Kidney (tissue), 14 donors: Measurements from ENCODE around the gene HIGD1C. TPM values are rescaled to one million over a fixed set of nuclear protein-coding genes. Genes with fewer than 3 reads are reported as not detected.

Experiments used
- DNase-seq, 5 donors: peaks; one replicate each; pipeline ENCODE4 v3.0.0-alpha.2; 2013 to 2020
- FAIRE-seq: peaks from 2 replicates; lab custom pipeline; 2012; peaks lifted over from hg19 to GRCh38; lab: Jason Lieb, UNC
- H3K27ac ChIP-seq, 2 donors: one replicate each; pipeline ENCODE4 v1.7.0; 2013; ENCODE audit warnings: low read depth in 2 of 2, low read length in 2 of 2, inconsistent platforms in 1 of 2
- H3K27me3 ChIP-seq: one replicate; pipeline ENCODE4 v1.7.1; 2013; ENCODE audit warnings: low read length, inconsistent platforms; ENCODE audit not compliant: control insufficient read depth, insufficient read depth
- H3K36me3 ChIP-seq, 3 donors: one replicate each; pipeline versions ENCODE4 v1.7.0 to v1.7.1; 2013; ENCODE audit warnings: low read length in 3 of 3, control low read depth in 1 of 3, inconsistent platforms in 1 of 3; ENCODE audit not compliant: insufficient read depth in 3 of 3, control insufficient read depth in 2 of 3
- H3K4me1 ChIP-seq, 3 donors: one replicate each; pipeline versions ENCODE4 v1.7.0 to v1.7.1; 2013; ENCODE audit warnings: low read length in 3 of 3, inconsistent platforms in 1 of 3, low read depth in 1 of 3; ENCODE audit not compliant: control insufficient read depth in 2 of 3, insufficient read depth in 2 of 3
- H3K4me3 ChIP-seq, 3 donors: one replicate each; pipeline versions ENCODE4 v1.7.0 to v1.8.1; 2013; ENCODE audit warnings: low read length in 3 of 3, control low read depth in 1 of 3, inconsistent platforms in 1 of 3
- H3K9ac ChIP-seq, 3 donors: one replicate each; pipeline versions ENCODE4 v1.7.0 to v1.7.1; 2013; ENCODE audit warnings: low read length in 3 of 3, control low read depth in 1 of 3, inconsistent platforms in 1 of 3
- H3K9me3 ChIP-seq, 3 donors: one replicate each; pipeline versions ENCODE4 v1.7.0 to v1.7.1; 2013; ENCODE audit warnings: low read length in 3 of 3, control low read depth in 1 of 3, inconsistent platforms in 1 of 3; ENCODE audit not compliant: control insufficient read depth in 2 of 3, insufficient read depth in 1 of 3
- intact Hi-C: fragments of 100-400 bp; cut with DNase I; formaldehyde crosslinking; loops from one replicate; pipeline ENCODE4 v1.11.1; 2022
- polyA plus RNA-seq: library from polyadenylated mRNA; stranded (reverse); fragments of 350-450 nt; fragmentation: Illumina TruSeq; extraction: RNeasy Lipid Tissue Mini Kit (QIAGEN cat#74804); gene quantifications from one replicate; pipeline ENCODE4 v1.2.3, GENCODE V29; 2014; ENCODE audit warnings: low read depth, low replicate concordance; ENCODE audit not compliant: insufficient read depth
- total RNA-seq: library from RNA; stranded (reverse); fragmentation: NEBNext Ultra II Directional; extraction: Animal tissue kit (Norgen Biotek cat#: 25700); gene quantifications from one replicate; pipeline ENCODE4 v1.2.1, GENCODE V29; 2021
- TF ChIP-seq, protein P1 (sequence below): IDR thresholded peaks from 3 replicates; pipeline ENCODE4 v1.5.1; 2012; ENCODE audit warnings: mild to moderate bottlenecking, moderate library complexity, borderline replicate concordance; ENCODE audit not compliant: insufficient read depth; ENCODE audit errors: extremely low read depth
- donor health status: control.
- donor health status: control.
- donor health status: control.
- donor health status: control.
- donor health status: control.
- donor health status: DM: yes; HTN: yes; CAD: no.
- donor health status: Normal renal cell carcinoma (clear cell type).

The HIGD1C gene
- total and polyA plus RNA-seq, 2 donors from 2014 or later = not detected

DNA sequence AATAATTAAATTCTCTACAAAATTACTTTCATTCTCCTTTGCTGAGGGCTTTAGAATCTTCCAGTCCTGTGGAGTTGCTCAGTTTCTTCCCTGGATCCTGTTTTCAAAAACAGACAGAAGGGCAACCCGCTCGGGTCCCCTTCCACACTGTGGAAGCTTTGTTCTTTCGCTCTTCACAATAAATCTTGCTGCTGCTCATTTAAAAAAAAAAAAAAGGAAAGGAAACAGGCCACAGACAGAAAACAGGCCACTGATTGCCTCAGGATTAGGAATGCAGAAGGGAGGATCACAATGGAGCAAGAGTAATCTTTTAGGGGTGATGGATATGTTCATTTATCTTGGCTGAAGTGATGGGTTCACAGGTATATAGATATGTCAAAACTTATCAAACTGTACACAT is 29.5 kb upstream of the HIGD1C start:
- H3K36me3 ChIP-seq = no peaks in the 10 kb centered on the region
- H3K9me3 ChIP-seq = no peaks in the 10 kb centered on the region
- H3K27ac ChIP-seq = peak overlapping the region; percentile 33 to 57
- peak overlapping the region in 1 of 3 donors; percentile 16 for H3K9ac ChIP-seq
- peak overlapping the region in 1 of 3 donors; percentile 20 for H3K4me3 ChIP-seq
- H3K27me3 ChIP-seq = no peaks in the 10 kb centered on the region
- TF ChIP-seq, protein P1, sequence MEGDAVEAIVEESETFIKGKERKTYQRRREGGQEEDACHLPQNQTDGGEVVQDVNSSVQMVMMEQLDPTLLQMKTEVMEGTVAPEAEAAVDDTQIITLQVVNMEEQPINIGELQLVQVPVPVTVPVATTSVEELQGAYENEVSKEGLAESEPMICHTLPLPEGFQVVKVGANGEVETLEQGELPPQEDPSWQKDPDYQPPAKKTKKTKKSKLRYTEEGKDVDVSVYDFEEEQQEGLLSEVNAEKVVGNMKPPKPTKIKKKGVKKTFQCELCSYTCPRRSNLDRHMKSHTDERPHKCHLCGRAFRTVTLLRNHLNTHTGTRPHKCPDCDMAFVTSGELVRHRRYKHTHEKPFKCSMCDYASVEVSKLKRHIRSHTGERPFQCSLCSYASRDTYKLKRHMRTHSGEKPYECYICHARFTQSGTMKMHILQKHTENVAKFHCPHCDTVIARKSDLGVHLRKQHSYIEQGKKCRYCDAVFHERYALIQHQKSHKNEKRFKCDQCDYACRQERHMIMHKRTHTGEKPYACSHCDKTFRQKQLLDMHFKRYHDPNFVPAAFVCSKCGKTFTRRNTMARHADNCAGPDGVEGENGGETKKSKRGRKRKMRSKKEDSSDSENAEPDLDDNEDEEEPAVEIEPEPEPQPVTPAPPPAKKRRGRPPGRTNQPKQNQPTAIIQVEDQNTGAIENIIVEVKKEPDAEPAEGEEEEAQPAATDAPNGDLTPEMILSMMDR = no peak
- no peak for FAIRE-seq
- H3K4me1 ChIP-seq = peaks cover 0 to 12% (median 8%) of the 10 kb centered on the region in 3 donors
- peak in 2 of 5 donors; percentile 3 to 61 for DNase-seq
- intact Hi-C loops = no loop called here

DNA sequence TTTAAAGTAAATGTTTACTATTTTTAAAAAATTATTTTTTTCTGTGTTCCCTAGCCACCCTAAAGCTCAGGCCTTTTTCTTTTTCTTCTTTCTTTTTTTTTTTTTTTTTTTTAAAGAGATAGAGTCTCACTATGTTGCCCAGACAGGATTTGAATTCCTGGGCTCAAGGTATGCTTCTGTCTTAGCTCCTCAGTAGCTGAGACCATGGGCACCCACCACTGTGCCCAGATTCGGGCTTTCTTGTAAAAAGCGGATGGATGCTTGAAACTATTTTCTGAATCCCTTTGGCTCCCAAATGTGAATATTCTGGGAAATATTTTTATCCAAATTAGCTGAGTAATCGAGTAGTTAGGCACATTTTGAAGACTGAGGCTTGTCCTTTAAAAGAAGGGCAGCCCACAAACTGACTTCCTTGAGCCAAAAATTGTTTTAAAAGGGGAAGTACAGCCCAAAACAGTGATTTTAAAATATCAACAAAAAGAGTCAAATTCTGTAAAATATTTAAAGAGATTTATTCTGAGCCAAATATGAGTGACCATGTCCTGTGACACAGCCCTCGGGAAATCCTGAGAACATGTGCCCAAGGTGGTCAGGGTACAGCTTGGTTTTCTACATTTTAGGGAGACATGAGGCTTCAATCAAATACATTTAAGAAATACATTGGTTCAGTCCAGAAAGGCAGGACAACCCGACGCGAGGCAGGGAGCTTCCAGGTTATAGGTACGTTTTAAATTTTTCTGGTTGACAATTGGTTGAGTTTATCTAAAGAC is 28.8 kb upstream of the HIGD1C start:
- no peak for FAIRE-seq
- Histone ChIP-seq H3K27me3 (no peaks in the 10 kb centered on the region), H3K4me3 (peak overlapping the region in 2 of 3 donors; percentile 92 to 93), H3K36me3 (no peaks in the 10 kb centered on the region), H3K4me1 (peaks cover 0 to 12% (median 12%) of the 10 kb centered on the region in 3 donors), H3K9ac (peak overlapping the region in 1 of 3 donors; percentile 30), H3K9me3 (no peaks in the 10 kb centered on the region), H3K27ac (peak overlapping the region; percentile 75 to 91)
- intact Hi-C loops = no loop called here
- TF ChIP-seq, protein P1 = no peak
- no peak for DNase-seq

DNA sequence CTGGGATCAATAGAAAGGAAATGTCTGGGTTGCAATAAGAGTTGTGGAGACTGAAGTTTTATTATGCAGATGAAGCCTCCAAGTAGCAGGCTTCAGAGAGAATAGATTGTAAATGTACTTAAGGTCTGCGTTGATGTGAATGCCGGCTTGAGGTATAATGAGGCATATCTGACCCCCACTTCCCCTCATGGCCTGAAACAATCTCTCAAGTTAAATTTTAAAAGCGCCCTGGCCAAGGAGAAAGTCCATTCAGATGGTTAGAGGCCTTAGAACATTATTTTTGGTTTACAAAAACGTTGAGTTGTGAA is 28.3 kb upstream of the HIGD1C start:
- FAIRE-seq (no peak), DNase-seq (no peak)
- Histone ChIP-seq H3K9me3 (no peaks in the 10 kb centered on the region), H3K9ac (peak overlapping the region in 1 of 3 donors; percentile 30), H3K4me3 (peak overlapping the region; percentile 86 to 93 (median 92)), H3K27me3 (no peaks in the 10 kb centered on the region), H3K36me3 (no peaks in the 10 kb centered on the region), H3K4me1 (peaks cover 0 to 12% (median 12%) of the 10 kb centered on the region in 3 donors), H3K27ac (peak overlapping the region; percentile 75 to 91)
- TF ChIP-seq, protein P1 = no peak
- intact Hi-C loops = no loop called here
